Endothelial cell of umbilical vein (primary cell): ENCODE data around the gene ATP9B. TPM values are rescaled to one million over a fixed set of nuclear protein-coding genes. Genes with fewer than 3 reads are reported as not detected.

Experiments
- BruUV-seq: library from RNA; stranded (reverse); fragments of 400-500 nt; replicated peaks from 2 replicates; lab custom pipeline; 2021; lab: Mats Ljungman, UMichigan
- CTCF ChIA-PET: fragments of 300-600, 350-600 bp; sonication (Branson Sonifier 250); formaldehyde crosslinking; loops from one replicate; lab custom pipeline; 2021; ENCODE audit warnings: antibody characterized with exemption, inconsistent platforms; lab: Charles Lee
- POLR2A ChIA-PET: fragments of 300-600, 350-600 bp; sonication (Branson Sonifier 250); formaldehyde crosslinking; loops from one replicate; lab custom pipeline; 2021; ENCODE audit warnings: antibody characterized with exemption, inconsistent platforms; lab: Charles Lee
- DNase-seq: peaks from one replicate; pipeline ENCODE4 v3.0.0-alpha.2; 2011; ENCODE audit warnings: low read depth, low spot score
- FAIRE-seq: peaks from 2 replicates; lab custom pipeline; 2011; peaks lifted over from hg19 to GRCh38; lab: Jason Lieb, UNC
- H2AFZ ChIP-seq: 2 replicates; pipeline ENCODE4 v1.6.0; 2012; ENCODE audit warnings: low read depth, low read length, control low read depth, inconsistent platforms
- H3K27ac ChIP-seq: 2 replicates; pipeline ENCODE4 v1.5.1; 2011; ENCODE audit warnings: low read depth, mild to moderate bottlenecking, control low read depth, low read length, moderate library complexity; ENCODE audit not compliant: insufficient read depth
- H3K27me3 ChIP-seq, 2 experiments: 2 replicates each; pipeline versions ENCODE4 v1.6.0 to v1.6.1; 2011; ENCODE audit warnings: low read length in 2 of 2, mixed read lengths in 1 of 2; ENCODE audit not compliant: control insufficient read depth in 2 of 2, insufficient read depth in 2 of 2
- H3K36me3 ChIP-seq, 2 experiments: 2 replicates in 1 of 2; 3 replicates in 1 of 2; pipeline ENCODE4 v1.5.1; 2011; ENCODE audit warnings: low read length in 2 of 2, mild to moderate bottlenecking in 1 of 2, moderate library complexity in 1 of 2; ENCODE audit not compliant: control insufficient read depth in 2 of 2, insufficient read depth in 2 of 2; ENCODE audit errors: extremely low read depth in 1 of 2
- H3K4me1 ChIP-seq: 3 replicates; pipeline ENCODE4 v1.5.1; 2011; ENCODE audit warnings: mild to moderate bottlenecking, low read length; ENCODE audit not compliant: control insufficient read depth, insufficient read depth; ENCODE audit errors: extremely low read depth
- H3K4me2 ChIP-seq: 2 replicates; pipeline ENCODE4 v1.6.1; 2011; ENCODE audit warnings: low read length, control low read depth, mixed read lengths; ENCODE audit not compliant: insufficient read depth
- H3K4me3 ChIP-seq, 3 experiments: fragments of 200-600 bp in 1 of 3; sonication (generic), shearing (Covaris generic) in 1 of 3; replicated peaks in 1 of 3; 2 replicates each; pipeline ENCODE4 v1.5.1; 2011 to 2016; ENCODE audit warnings: control low read depth in 3 of 3, low read length in 3 of 3, mild to moderate bottlenecking in 2 of 3, inconsistent platforms in 1 of 3, low read depth in 1 of 3, moderate library complexity in 1 of 3; ENCODE audit not compliant: insufficient read depth in 1 of 3
- H3K79me2 ChIP-seq: 2 replicates; pipeline ENCODE4 v1.6.0; 2012; ENCODE audit warnings: low read length, inconsistent platforms; ENCODE audit not compliant: control insufficient read depth, insufficient read depth
- H3K9ac ChIP-seq: replicated peaks from 2 replicates; pipeline ENCODE3; 2011; ENCODE audit warnings: low read length, control low read depth; ENCODE audit not compliant: insufficient read depth; ENCODE audit errors: extremely low read depth
- H3K9me1 ChIP-seq: replicated peaks from 3 replicates; pipeline ENCODE4 v1.6.0; 2011; ENCODE audit warnings: mild to moderate bottlenecking, low read length; ENCODE audit not compliant: control insufficient read depth, insufficient read depth; ENCODE audit errors: extremely low read depth
- H3K9me3 ChIP-seq: replicated peaks from 2 replicates; pipeline ENCODE4 v1.5.1; 2012; ENCODE audit warnings: low read length, inconsistent platforms; ENCODE audit not compliant: control insufficient read depth, insufficient read depth
- H4K20me1 ChIP-seq: replicated peaks from 2 replicates; pipeline ENCODE3; 2011; ENCODE audit warnings: mild to moderate bottlenecking, low read length; ENCODE audit not compliant: control insufficient read depth, insufficient read depth; ENCODE audit errors: extremely low read depth
- EZH2 ChIP-seq: IDR thresholded peaks from 2 replicates; pipeline ENCODE4 v1.6.1; 2012; ENCODE audit warnings: borderline replicate concordance, low read depth, mild to moderate bottlenecking, moderate library complexity, low read length, inconsistent platforms; ENCODE audit not compliant: severe bottlenecking
- FOS ChIP-seq: IDR thresholded peaks from 2 replicates; pipeline ENCODE4 v1.6.1; 2011; ENCODE audit warnings: mild to moderate bottlenecking, low read length, moderate library complexity, borderline replicate concordance; ENCODE audit not compliant: insufficient read depth
- GATA2 ChIP-seq: IDR thresholded peaks from 2 replicates; pipeline ENCODE4 v1.7.0; 2011; ENCODE audit warnings: low read depth, mild to moderate bottlenecking, moderate library complexity, mixed read lengths, low read length; ENCODE audit not compliant: insufficient read length, insufficient read depth
- JUN ChIP-seq: IDR thresholded peaks from 2 replicates; pipeline ENCODE4 v1.6.1; 2011; ENCODE audit warnings: borderline replicate concordance, low read depth; ENCODE audit not compliant: insufficient read length, insufficient read depth
- MYC ChIP-seq: IDR thresholded peaks from one replicate; pipeline ENCODE4 v1.6.1; 2011; ENCODE audit warnings: mild to moderate bottlenecking, low read depth, low read length
- POLR2A ChIP-seq: IDR thresholded peaks from 2 replicates; pipeline ENCODE4 v1.6.1; 2012; ENCODE audit warnings: low read depth, mild to moderate bottlenecking, control low read depth, low read length
- POLR2AphosphoS5 ChIP-seq: IDR thresholded peaks from 2 replicates; pipeline ENCODE4 v1.6.1; 2012; ENCODE audit warnings: low read depth, mild to moderate bottlenecking, control low read depth, low read length, moderate library complexity; ENCODE audit not compliant: insufficient read depth
- dilution Hi-C: fragments of 300-500 bp; cut with MboI; formaldehyde crosslinking; loops from one replicate; pipeline ENCODE4 v1.15.0; 2019; ENCODE audit warnings: low sequenced_read_pairs; ENCODE audit not compliant: extremely low pct_ligation_motif_present
- intact Hi-C: fragments of 100-400 bp; cut with micrococcal nuclease; formaldehyde crosslinking; loops from one replicate; pipeline ENCODE4 v1.10.0; 2022
- polyA plus RNA-seq, 4 experiments: library from polyadenylated mRNA; depleted of rRNA in 3 of 4; stranded (reverse) in 3 of 4; unstranded in 1 of 4; fragments of >200 nt; gene quantifications; 2 replicates each; pipeline versions ENCODE4 v1.2.1 to v1.2.3, GENCODE V29; 2011 to 2012; ENCODE audit warnings: missing spikeins in 1 of 4
- total RNA-seq: library from RNA; stranded (reverse); gene quantifications from 2 replicates; pipeline ENCODE4 v1.2.3, GENCODE V29; 2021
- TF ChIP-seq, protein P1 (sequence below): IDR thresholded peaks from 2 replicates; pipeline ENCODE4 v1.6.1; 2011; ENCODE audit not compliant: insufficient read depth, insufficient read length
- TF ChIP-seq, protein P2 (sequence below), 2 donors: IDR thresholded peaks; 1 replicate in 1 of 2; 2 replicates in 1 of 2; pipeline ENCODE4 v1.5.1; 2011; ENCODE audit warnings: low read length in 2 of 2, mild to moderate bottlenecking in 2 of 2, moderate library complexity in 2 of 2, control low read depth in 1 of 2, inconsistent platforms in 1 of 2, low read depth in 1 of 2; ENCODE audit not compliant: insufficient read depth in 1 of 2; ENCODE audit errors: extremely low read depth in 1 of 2

The ATP9B gene
- total and polyA plus RNA-seq, 2 donors (not counting 3 experiments of a cell fraction or from before 2014, with no cell fraction given) = 14.6 to 18.2 TPM

DNA sequence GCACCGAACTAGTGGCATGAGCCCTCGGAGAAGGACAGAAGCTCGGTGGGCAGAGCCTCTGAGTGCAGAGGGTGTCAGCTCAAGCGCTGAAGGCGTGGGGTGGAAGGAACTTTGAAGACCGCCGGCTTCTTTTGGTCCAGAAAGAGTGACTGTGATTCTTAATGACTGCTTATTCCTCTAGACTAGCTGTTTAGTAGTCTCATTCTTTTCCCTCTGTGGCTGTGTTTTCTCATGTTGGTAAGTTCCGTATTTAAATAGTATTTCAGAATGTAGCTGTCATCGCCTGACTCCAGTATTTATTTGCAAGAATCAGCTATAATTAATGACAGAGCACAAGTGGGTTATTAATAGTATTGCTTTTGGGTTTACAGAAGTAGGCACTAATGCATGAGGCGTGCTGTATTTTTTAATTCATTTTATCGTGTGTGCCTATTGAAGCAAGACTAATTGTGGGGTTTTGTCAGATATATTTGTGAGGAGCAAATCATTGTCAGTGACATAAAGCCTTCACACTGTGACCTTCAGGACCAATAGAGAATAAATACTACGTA is 245.7 kb downstream of the ATP9B start:
- no peak for TF ChIP-seq GATA2
- no peak for TF ChIP-seq JUN
- no peak for TF ChIP-seq POLR2A
- TF ChIP-seq, protein P1, sequence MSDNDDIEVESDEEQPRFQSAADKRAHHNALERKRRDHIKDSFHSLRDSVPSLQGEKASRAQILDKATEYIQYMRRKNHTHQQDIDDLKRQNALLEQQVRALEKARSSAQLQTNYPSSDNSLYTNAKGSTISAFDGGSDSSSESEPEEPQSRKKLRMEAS = no peak
- TF ChIP-seq, protein P2, sequence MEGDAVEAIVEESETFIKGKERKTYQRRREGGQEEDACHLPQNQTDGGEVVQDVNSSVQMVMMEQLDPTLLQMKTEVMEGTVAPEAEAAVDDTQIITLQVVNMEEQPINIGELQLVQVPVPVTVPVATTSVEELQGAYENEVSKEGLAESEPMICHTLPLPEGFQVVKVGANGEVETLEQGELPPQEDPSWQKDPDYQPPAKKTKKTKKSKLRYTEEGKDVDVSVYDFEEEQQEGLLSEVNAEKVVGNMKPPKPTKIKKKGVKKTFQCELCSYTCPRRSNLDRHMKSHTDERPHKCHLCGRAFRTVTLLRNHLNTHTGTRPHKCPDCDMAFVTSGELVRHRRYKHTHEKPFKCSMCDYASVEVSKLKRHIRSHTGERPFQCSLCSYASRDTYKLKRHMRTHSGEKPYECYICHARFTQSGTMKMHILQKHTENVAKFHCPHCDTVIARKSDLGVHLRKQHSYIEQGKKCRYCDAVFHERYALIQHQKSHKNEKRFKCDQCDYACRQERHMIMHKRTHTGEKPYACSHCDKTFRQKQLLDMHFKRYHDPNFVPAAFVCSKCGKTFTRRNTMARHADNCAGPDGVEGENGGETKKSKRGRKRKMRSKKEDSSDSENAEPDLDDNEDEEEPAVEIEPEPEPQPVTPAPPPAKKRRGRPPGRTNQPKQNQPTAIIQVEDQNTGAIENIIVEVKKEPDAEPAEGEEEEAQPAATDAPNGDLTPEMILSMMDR (IDR thresholded peaks at IDR 0.05; ENCODE audit: extremely low read depth in 1 of 2, insufficient read depth in 1 of 2, low read depth in 1 of 2, low read length in 2 of 2) = no peak
- no peak for TF ChIP-seq POLR2AphosphoS5
- no peak for TF ChIP-seq MYC
- no peak for TF ChIP-seq FOS
- TF ChIP-seq EZH2 = no peak
- DNase-seq (no peak), FAIRE-seq (no peak)
- CTCF ChIA-PET = no interaction called here
- Histone ChIP-seq H3K9me1 (no peaks in the 10 kb centered on the region), H3K27ac (no peak overlapping the region), H3K9ac (no peak overlapping the region), H3K9me3 (no peaks in the 10 kb centered on the region), H3K4me3 (no peak overlapping the region), H2AFZ (no peak overlapping the region), H3K4me2 (no peak overlapping the region), H3K36me3 (no peaks in the 10 kb centered on the region), H4K20me1 (no peaks in the 10 kb centered on the region), H3K79me2 (no peaks in the 10 kb centered on the region), H3K27me3 (no peaks in the 10 kb centered on the region), H3K4me1 (no peaks in the 10 kb centered on the region)
- BruUV-seq = no TSS peak
- intact Hi-C loops (no loop called here), dilution Hi-C loops (no loop called here)
- POLR2A ChIA-PET = no interaction called here
